ENCODE data around the gene CMKLR1. TPM values are rescaled to one million over a fixed set of nuclear protein-coding genes. Genes with fewer than 3 reads are reported as not detected.

CMKLR1 gene
- total and polyA plus RNA-seq, 9 donors, result 1.4 to 28.3 (median 3.1) TPM

- DNase-seq, result no peak
- Histone ChIP-seq H3K36me3 (no peaks in the 10 kb centered on the region), H3K4me1 (ENCODE audit: insufficient read depth) (no peaks in the 10 kb centered on the region), H3K27ac (no peak overlapping the region), H3K4me3 (no peak overlapping the region), H3K27me3 (no peaks in the 10 kb centered on the region), H3K9me3 (no peaks in the 10 kb centered on the region)
- intact Hi-C loops (cut with DNase I), result no loop called here
- no peak for TF ChIP-seq POLR2A (IDR thresholded peaks at IDR 0.05)
- TF ChIP-seq EP300 (IDR thresholded peaks at IDR 0.05), result no peak
- no peak for TF ChIP-seq CTCF (IDR thresholded peaks at IDR 0.05)
- WGBS, 3 donors, result 42 to 52% (median 49%) methylated on average over 8 of the region's 8 CpGs
Measured at GRCh38 chr12:108381787-108382436, 42.8 kb upstream of the CMKLR1 start.

- Histone ChIP-seq H3K9me3 (no peaks in the 10 kb centered on the region), H3K36me3 (no peaks in the 10 kb centered on the region), H3K27me3 (no peaks in the 10 kb centered on the region), H3K27ac (no peak overlapping the region), H3K4me1 (ENCODE audit: insufficient read depth) (no peaks in the 10 kb centered on the region), H3K4me3 (no peak overlapping the region)
- TF ChIP-seq EP300 (IDR thresholded peaks at IDR 0.05), result no peak
- no peak for TF ChIP-seq POLR2A (IDR thresholded peaks at IDR 0.05)
- no peak for TF ChIP-seq CTCF (IDR thresholded peaks at IDR 0.05)
- no peak for DNase-seq
- intact Hi-C loops (cut with DNase I), result no loop called here
Measured at GRCh38 chr12:108380382-108380781, 41.3 kb upstream of the CMKLR1 start.

- WGBS, 3 donors, result 65 to 67% (median 65%) methylated on average over 4 of the region's 4 CpGs
- no peak for DNase-seq
- intact Hi-C loops (cut with DNase I), result no loop called here
Measured at GRCh38 chr12:108379823-108380222, 40.7 kb upstream of the CMKLR1 start.

GRCh38 chr12:108378926-108379325 lies 39.8 kb upstream of the CMKLR1 start:
- no peak for DNase-seq
- TF ChIP-seq CTCF (IDR thresholded peaks at IDR 0.05), result no peak
- no peak for TF ChIP-seq EP300 (IDR thresholded peaks at IDR 0.05)
- no peak for TF ChIP-seq POLR2A (IDR thresholded peaks at IDR 0.05)
- intact Hi-C loops (cut with DNase I), result no loop called here

More at GRCh38 chr12:108379823-108380222, 40.7 kb upstream of the CMKLR1 start:
- H3K4me3 ChIP-seq, result no peak overlapping the region
- no peak for TF ChIP-seq EP300 (IDR thresholded peaks at IDR 0.05)
- no peak for TF ChIP-seq POLR2A (IDR thresholded peaks at IDR 0.05)
- no peak for TF ChIP-seq CTCF (IDR thresholded peaks at IDR 0.05)
- H3K4me1 ChIP-seq (ENCODE audit: insufficient read depth), result no peaks in the 10 kb centered on the region
- no peaks in the 10 kb centered on the region for H3K36me3 ChIP-seq
- no peaks in the 10 kb centered on the region for H3K9me3 ChIP-seq
- no peak overlapping the region for H3K27ac ChIP-seq
- H3K27me3 ChIP-seq, result no peaks in the 10 kb centered on the region

More at GRCh38 chr12:108378926-108379325, 39.8 kb upstream of the CMKLR1 start:
- Histone ChIP-seq H3K36me3 (no peaks in the 10 kb centered on the region), H3K27ac (no peak overlapping the region), H3K4me3 (no peak overlapping the region), H3K4me1 (ENCODE audit: insufficient read depth) (no peaks in the 10 kb centered on the region), H3K9me3 (no peaks in the 10 kb centered on the region), H3K27me3 (no peaks in the 10 kb centered on the region)
- WGBS, 3 donors, result 86 to 90% (median 87%) methylated on average over 3 of the region's 3 CpGs
